ENCODE measurements around the gene USP33.
"Not testable (repeated sequence)": the region's sequence is repeated elsewhere in the genome, so short reads cannot be mapped to it uniquely, and the experiment has no call there.

Gene USP33

DNA sequence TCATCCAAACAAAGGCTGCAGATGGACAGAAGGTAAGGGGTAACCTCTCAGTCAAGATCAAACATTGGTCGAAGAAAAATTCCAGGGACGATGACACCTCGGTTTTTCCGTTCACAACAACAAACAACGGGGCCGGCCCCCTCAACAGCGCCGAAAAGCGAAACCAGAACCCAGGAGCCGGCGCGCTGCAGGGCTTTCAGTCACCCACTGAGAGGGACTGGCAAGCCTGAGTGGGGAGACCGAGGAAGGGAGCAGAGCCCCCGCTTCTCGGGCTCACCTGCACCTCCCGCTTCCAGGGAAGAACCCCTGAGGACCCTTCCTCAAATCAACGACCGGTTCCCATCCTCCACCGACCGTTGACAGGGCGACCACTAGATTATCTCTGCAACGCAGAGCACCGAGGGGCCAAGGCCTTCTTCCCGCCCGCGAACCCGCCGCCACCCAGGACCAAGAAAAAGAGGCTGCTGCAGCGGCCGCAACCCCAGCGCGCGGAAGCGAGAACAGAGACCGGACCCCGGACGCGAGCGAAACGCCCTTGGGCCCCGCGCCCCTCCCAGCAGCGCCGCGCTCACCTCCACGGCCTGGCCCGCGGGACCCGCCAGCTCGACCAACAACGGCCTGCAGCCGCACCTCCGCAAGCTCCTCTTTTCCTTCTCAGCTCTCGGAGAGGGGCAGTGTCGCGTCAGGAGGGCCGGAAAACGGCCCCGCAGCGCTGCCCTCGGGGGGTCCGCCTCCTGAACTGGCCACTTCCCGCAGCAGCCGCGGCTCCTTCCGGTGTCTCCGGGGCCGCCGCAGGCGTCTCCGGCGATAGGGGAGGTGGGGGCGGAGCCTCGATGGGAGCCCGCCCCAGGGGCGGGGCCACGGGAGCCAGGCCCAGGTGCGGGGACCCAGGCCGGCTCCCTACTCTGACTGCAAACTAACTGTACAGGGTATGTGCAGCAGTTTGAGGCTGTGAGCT, at the start of gene USP33:
Gene USP33 (minus strand): TSS at position 782 of the 958 bp plus-strand sequence. CDS start 18,155 bp downstream, outside the sequence.
- DNase-seq = peak; percentile 8

DNA sequence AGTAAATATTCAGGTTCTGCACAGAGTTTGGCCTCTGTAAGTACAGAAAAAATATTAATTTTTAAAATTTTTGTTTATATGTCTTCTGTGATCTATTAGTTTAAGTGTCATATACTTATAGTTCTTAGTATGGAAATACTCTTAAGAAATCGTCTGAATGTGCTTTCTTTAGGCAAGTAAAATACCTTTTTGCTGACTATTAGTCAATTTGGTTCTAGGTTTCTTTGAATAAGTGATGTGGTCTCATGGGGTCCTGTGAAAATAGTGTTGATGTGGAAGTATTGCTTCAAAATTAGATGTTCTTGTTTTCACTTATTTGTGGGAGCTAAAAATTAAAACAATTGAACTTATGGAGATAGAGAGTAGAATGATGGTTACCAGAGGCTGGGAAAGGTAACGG, 43.7 kb upstream of the USP33 start:
- DNase-seq = no peak

DNA sequence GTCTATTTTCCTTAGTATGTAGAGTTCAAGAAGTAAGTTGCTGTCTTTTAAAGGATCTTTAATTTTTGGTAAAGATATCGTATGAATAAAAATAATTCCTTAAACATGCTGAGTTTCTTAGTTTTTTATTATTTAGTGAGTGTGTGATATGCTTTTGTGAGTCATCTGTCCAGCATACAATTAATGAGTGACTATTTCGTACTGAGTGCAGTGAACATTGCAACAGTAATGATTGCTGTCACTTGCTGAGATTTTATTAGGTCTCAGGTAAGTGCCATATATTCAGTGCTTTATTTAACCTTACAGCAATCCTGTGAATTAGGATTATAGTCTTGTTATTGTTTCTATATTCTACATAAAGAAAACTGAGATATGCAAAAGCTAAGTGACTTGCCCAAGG, 42.4 kb upstream of the USP33 start:
- DNase-seq = no peak

DNA sequence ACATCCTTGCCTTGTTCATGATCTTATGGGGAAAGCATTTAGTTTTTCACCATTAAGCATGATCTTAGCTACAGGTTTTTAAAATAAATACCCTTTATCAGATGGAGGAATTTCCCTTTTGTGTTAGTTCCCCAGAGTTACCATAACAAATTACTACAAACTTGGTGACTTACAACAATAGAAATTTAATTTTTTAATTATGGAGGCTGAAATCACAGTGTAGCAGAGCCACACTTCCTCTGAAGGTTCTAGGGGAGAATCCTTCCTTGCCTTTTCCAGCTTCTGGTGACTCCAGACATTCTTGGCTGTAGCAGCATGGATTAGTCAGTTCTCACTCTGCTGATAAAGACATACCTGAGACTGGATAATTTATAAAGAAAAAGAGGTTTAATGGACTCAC, 38.3 kb upstream of the USP33 start:
- no peak for DNase-seq

DNA sequence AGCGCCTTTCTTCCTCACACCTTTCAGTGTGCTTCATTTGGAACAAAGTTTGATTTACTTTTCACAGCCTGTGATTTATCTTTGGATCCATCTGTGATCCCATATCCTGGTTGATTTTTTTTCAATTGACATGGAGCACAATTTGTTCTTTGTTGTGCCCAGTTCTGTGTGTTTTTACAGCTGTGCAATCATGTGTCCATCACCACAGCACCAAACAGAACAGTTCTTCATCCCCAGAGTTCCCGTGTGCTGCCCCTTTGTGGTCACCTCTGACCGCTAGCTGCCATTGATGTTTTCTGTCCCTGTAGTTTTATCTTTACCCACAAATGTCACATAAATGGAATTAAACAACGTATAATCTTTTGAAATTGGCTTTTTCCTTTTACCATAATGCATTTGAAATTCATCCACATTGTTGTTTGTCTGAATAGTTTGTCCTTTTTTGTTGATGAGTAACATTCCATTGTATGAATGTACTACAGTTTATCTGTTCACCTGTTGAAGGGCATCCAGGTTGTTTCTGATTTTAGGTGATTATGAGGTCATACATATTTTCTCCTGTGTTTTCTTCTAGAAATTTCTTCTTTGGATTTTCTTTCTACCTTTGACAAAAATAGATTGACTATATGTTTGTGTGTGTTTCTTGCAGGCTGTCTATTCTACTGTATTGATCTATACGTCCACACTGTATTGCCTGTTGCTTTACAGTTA, 37.2 kb upstream of the USP33 start:
- DNase-seq = no peak

DNA sequence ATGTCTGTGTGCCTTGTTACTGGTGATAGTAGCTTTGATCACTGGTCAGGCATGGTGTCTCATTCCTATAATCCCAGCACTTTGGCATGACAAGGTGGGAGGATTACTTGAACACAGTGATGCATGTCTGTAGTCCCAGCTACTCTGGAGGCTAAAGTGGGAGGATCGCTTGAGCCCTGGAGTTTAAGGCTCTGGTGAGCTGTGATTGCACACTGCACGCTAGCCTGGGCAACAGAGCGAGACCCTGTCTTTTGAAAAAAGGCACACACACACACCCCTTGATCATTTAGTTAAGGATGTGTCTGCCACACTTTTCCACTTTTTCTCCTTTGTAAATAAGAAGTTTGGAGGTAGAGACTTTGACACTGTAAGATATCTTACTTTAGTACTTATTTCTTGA, 34.9 kb upstream of the USP33 start:
- no peak for DNase-seq

DNA sequence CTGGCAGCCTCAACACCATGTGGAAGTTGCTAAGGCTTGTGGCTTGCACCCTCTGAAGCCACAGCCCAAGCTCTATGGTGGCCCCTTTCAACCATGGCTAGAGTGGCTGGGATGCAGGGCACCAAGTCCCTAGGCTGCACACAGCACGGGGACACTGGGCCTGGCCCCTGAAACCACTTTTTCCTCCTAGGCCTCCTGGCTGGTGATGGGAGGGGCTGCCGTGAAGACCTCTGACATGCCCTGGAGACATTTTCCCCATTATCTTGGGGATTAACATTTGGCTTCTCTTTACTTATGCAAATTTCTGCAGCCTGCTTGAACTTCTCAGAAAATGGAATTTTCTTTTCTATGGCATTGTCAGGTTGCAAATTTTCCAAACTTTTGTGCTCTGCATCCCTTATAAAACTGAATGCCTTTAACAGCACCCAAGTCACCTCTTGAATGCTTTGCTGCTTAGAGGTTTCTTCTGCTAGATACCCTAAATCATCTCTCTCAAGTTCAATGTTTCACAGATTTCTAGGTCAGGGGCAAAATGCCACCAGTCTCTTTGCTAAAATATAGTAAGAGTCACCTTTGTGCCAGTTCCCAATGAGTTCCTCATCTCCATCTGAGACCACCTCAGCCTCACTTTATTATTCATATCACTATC, 26.6 kb upstream of the USP33 start:
- DNase-seq = not testable (repeated sequence)

DNA sequence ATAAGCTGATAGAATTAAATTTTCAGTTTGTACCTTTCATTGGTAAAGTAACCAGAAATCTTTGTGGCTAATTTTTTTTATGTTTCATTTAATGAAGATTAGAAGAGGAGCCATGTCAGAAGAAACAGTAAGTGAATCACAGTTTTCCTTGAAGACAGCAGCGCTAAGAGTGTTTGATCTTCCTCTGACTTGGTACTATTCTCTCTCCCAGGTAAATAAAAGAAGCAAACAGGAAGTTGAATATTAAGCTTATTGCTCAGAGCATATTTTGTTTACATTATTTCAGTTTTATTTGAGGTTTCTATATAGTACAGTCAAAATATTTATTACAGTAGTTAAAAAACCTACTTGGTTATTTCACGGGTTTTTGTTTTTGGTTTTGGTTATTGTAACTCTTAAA, 23.5 kb upstream of the USP33 start:
- DNase-seq = no peak

DNA sequence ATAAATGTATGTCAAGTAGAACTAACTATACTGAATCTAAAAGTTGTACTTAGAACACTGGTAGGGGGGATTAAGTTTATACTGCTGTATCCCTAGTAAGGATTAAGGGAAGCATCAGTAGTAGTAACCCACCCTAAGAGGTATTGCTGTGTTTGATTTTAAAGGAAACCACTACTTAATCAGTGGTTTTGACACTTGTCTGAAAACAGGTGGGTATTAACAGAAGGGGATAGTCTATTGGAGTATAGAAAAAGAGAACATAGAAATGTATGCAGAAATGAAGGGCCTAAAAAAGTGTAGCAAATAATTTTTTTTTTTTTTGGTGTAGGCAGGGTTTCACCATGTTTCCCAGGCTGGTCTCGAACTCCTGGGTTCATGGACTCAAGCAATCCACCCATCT, 22.0 kb upstream of the USP33 start:
- no peak for DNase-seq

DNA sequence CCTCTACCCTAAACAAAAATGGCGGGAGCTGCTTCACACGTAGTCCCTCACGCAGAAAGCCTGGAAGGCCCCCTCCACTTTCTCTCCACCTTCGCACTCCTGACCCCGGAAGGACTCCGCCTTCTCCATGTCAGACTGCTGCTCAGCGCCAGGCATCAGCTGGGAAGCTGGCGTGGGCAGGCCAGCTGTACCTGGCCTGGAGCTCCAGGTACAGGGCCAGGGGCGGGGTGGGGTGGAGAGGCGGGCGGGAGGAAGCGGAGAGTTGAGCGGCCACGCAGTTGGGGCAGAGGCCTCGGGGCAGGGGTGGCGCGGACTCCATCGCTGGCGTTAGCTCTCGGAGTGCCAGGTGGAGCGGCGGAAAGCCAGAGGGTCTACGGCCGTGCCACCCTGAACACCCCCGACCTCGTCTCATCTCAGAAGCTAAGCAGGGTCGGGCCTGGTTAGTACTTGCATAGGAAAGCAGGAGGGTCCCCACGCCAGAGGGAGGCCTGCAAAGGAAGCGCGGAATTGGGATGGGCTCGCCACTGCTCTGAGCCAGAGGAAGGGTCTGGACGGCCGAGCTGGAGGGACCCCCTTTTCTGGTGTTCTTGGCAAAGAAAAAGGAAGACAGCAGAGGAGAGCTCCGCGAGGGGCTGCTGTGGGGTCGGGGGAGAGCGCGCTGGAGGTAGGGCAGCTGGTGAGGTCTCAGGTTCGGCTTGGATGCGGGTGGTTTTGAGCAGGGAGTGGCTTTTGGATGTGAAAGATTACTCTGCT, 20.1 kb upstream of the USP33 start, which contains the start of gene MIGA1:
Gene MIGA1 (plus strand): TSS at position 121 of the 753 bp plus-strand sequence. CDS start 3,604 bp downstream, outside the sequence.
- DNase-seq = peak; percentile 60

DNA sequence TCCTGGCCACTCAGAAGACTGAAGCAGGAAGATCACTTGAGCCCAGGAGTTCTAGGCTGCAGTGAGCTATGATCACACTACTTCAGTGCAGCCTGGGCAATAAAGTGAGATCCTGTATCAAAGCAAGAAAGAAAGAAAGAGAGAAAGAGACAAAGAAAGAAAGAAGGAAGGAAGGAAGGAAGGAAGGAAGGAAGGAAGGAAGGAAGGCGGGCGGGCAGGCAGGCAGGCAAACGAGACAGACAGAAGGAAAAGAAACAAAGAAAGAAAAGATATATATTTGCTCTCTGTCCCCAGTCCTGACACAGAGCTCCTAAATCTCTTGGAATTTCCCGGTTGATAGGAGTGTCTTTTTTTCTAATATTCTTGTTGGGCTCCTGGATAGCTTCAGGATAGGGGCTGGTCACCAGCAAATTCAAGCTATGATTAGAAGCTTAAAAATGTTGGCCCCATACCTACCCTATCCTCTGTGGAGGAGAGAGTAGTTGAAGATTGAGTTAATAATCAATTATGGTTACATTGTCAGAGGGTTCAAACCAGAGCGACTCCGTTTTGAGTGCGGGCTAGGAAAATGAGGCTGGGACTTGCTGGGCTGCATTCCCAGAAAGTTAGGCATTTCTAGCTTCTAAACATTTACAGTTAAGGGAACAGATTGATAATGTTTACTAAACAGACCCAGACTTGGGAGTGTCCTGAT, 16.5 kb upstream of the USP33 start:
- no peak for DNase-seq

DNA sequence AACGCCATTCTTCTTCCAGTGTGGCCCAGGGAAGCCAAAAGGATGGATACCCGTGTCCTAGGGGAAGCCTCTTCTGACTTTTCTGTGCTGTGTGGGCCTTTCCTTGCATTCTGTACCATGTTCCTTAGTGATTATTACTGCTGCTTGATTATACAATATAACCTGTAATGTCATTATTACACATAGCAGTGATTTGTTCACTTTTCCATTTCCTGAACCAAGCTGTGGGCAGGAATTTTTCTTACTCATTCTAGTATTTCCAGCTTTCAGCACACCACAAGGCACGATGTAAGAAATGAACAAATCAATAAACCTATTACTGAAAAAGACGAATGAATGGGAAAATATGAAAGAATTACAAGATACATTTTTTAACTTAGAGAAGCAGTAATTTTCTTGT, 8.4 kb upstream of the USP33 start:
- no peak for DNase-seq

DNA sequence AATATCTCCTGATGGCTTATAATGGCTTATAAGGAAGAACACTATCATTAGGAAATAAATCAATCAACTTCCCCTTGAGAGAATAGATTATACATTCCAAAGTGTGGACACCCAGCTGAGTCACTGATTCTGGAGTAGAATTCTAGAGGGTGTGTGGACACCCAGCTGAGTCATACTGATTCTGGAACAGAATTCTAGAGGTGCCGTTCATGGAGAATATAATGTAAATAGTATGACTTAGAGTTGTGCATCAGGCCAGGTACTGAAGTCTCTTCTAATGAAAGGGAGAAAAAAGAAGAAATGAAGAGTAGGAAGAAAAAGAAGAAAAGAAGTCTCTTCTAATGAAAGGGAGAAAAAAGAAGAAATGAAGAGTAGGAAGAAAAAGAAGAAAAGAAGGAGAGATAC, 2.4 kb upstream of the USP33 start:
- no peak for DNase-seq

DNA sequence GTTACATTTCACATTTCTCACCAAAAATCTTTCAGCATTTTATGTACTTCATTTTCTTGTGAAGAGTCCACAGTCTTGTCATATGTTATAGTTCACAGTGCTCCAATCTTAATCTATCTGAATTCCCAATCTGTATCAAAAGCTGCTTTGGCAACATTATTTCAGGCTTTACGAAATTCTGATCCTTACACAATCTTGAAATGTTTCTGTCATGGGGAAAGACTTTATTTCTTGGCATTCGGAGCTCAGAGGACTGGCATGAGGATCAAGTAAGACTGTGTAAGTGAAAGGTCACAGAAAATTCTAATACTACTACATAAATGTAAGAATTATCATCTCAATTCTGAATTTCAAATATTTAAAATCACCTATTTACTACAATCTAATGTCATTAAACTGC, 2.0 kb downstream of the USP33 start:
- DNase-seq = no peak

DNA sequence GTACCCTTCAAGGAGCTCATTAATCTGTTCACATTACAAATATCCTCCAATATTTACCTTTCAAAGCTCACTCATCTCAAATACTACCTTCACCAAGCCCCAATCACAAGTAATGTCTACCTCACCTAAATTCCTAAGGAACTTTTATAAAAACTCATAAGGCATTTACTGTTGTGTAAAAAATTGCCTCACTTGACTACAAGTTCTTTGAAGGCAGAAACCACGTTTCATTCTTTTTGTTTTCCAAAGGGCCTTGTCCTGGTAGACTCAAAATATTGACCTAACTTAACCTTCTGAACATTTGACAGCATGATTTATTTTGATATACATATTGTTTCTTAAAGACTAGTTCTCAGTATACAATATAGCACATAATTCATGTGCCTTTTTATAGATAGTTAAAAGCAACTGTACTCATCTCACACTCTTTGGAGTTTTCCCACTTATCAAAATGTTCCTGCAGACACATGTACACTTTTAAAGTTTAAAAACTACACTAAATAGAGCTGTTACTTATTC, 2.5 kb downstream of the USP33 start:
- DNase-seq = no peak

DNA sequence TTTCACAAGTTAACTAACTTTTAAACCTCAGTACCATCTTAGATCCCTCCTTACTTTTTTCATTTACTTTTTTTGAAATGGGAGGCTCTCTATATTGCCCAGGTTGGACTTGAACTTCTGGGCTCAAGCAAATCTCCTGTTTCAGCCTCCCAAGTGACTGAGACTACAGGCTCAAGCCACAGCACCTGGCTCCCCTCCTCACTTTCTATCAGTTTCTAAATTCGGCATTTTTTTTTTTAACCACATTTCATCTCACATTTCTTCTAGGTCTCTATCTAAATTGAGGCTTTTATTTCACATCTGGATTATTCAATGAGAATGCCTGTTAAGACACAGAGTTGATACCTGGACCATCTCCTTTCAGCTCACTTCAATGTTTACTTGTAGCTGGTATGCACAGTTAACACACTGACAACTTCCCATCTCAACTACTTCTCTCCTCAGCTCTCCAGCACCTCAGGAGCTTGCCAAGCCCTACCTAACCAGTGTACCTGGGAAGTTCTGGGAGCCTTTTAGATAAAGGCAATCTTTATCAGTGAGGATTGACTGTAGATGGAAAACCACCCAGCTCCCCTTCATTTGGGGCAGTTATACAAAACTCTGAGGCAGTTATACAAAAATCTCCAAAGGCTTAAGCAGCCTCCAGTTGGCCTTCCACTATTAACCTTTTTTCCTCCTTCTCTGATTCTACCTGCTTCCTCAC, 3.4 kb downstream of the USP33 start:
- DNase-seq = no peak

DNA sequence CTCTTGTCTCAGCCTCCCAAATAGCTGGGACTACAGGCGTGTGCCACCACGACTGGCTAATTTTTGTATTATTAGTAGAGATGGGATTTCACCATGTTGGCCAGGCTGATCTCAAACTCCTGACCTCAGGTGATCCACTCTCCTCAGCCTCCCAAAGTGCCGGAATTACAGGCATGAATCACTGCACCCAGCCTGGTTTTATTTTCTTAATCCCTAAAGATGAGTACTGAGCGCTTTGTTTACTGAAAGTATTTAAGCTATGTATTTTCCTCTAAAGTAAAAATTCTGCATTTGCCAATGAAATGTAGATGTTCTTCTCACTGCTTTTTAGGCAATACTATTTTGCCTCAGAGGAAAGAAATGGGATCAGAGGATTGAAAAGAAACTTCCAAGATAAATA, 10.2 kb downstream of the USP33 start:
- DNase-seq = not testable (repeated sequence)

DNA sequence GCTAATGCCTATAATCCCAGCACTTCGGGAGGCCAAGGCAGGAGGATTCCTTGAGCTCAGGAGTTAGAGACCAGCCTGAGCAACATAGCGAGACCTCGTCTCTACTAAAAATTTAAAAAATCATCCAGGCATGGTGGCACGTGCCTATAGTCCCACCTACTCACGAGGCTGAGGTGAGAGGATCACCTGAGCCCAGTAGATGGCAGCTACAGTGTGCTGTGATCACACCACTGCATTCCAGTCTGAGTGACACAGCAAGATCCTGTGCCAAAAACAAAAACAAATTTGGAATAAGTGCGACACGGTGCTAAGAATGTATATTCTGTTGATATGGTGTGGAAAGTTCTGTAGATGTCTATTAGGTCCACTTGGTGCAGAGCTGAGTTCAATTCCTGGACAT, 15.1 kb downstream of the USP33 start:
- DNase-seq = no peak

DNA sequence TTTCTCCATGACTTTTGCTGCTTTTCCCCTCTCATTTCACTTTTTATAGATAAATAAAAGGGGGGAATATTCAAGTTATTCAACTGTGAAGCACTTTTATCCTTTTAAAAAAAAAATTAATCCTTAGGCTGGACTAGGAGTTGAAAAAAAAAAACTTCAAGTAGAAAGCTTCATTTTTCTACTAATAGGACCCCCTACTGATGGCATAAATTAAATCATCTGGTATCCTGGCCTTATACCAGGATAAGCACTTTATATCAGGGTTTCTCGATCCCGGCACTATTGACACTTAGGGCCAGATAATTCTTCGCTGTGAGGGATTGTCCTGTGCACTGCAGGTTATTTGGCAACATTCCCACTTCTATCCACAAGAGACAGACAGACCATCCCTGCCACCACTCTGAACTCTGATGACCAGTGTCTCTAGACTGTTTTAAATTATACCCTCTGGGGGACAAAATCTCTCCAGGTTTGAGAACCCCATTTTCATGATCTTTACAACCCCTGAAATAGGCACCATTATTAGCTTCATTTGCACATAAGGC, 17.6 kb downstream of the USP33 start:
- no peak for DNase-seq

DNA sequence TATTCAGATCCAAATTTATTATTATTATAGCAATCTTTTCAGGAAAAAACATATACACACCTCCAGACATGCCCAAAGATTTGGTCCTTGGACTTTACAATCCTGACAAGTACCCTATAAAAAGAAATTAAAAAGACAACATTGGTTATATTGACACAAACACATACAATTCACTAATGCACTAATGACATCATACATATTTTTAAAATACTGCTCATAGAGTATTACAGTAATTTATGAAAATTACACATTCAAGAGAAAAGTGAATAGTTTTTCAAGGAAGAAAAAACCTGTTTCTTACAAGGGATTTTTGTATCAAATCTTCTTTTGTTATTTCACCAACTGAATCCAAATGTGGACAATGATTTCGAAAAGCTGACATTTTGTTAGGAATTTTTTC, 18.3 kb downstream of the USP33 start:
- DNase-seq = no peak

DNA sequence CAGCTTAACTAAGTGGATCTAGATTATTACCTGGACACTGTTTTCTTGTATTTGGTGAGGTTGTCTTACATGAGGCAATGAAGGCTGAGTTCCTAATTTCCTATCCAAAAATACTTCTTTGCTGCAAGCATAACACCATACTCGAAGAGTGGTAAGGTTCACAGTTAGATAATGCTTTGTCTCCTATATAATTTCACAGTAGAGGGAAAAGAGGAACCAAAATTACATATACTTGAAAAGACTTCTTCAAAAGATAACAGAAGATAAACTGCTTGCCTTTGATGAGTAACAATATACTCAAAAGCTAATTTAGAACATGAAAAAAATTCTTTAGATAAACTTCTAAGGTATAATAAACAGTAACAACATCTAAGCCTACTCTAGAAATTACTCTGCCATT, 20.4 kb downstream of the USP33 start:
- no peak for DNase-seq

Measured in NCI-H2081 treated with DMSO at 0.1 percent for 48 hours (cell line).